A673 (cell line): Measurements from ENCODE around the gene NEDD4L.

ENCODE experiments used
- EZH2 ChIP-seq: fragments of 200-600 bp; sonication (generic); IDR thresholded peaks from 2 replicates; pipeline ENCODE4 v1.6.1; 2017; ENCODE audit warnings: borderline replicate concordance, low read depth, mild to moderate bottlenecking, mixed read lengths, antibody characterized with exemption, low read length; ENCODE audit not compliant: poor library complexity, severe bottlenecking
- TF ChIP-seq, protein P1 (sequence below): fragments of 300-800, 200-600 bp; sonication (generic); conservative IDR thresholded peaks from 2 replicates; pipeline ENCODE4 v1.5.1; 2017; ENCODE audit warnings: low read depth, mild to moderate bottlenecking, antibody characterized with exemption, low read length, moderate library complexity, mixed read lengths

DNA sequence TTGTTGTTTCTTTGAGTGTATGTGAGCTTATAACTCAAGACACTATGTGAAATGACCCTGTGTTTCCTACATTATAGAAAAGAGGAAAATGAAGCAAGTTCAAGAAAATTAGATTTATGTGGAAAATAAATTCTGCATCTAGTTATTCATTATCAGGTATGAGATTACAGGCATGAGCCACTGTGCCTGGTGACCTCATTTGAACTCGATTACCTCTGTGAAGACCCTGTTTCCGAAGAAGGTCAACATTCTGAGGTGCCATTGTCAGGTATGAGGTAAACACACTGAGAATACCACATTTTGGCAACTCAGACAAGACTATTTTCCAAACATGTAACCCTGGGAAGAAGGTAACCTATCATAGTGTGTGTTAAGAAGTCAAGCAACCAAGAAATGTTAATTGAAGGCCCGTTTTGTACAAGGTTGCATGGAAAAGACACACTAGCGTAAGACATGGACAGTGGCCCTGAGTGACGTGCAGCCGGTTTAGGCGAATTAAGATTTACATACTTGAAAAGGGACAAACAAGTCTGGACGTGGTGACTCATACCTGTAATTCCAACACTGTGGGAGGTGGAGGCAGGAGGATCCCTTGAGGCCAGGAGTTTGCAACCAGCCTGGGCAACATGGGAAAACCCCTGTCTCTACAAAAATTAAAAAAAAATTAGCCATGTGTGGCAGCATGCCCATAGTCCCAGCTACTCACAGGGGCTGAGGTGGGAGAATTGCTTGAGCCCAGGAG, 186.6 kb downstream of the NEDD4L start:
- no peak for TF ChIP-seq EZH2
- TF ChIP-seq, protein P1, sequence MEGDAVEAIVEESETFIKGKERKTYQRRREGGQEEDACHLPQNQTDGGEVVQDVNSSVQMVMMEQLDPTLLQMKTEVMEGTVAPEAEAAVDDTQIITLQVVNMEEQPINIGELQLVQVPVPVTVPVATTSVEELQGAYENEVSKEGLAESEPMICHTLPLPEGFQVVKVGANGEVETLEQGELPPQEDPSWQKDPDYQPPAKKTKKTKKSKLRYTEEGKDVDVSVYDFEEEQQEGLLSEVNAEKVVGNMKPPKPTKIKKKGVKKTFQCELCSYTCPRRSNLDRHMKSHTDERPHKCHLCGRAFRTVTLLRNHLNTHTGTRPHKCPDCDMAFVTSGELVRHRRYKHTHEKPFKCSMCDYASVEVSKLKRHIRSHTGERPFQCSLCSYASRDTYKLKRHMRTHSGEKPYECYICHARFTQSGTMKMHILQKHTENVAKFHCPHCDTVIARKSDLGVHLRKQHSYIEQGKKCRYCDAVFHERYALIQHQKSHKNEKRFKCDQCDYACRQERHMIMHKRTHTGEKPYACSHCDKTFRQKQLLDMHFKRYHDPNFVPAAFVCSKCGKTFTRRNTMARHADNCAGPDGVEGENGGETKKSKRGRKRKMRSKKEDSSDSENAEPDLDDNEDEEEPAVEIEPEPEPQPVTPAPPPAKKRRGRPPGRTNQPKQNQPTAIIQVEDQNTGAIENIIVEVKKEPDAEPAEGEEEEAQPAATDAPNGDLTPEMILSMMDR, result no peak
